ENCODE data around the gene TMEM178B.

DNA sequence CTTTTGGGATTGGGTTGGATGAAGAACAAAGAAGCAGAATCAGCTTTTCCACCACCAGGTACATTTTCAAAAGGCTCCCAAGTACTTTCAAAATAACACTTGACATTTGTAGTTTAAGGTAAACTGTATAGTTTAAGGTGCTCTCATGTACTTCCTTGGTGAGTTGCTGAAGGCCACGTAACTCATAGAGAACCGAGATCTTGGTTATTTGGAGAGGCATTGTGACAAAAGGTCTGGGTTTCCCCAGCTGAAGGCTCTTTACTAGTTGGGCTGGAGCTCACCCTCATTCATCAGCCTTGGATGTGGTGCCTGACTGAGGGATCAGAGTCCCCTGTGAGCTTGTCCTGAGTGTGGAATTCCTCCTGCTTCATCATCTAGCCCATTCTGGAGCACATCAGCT lies 191.8 kb downstream of the TMEM178B start:
- no peak for TF ChIP-seq EZH2 (IDR thresholded peaks at IDR 0.05; ENCODE audit: borderline replicate concordance, insufficient read depth, low read depth, low read length, poor library complexity, severe bottlenecking)
- TF ChIP-seq, protein P1, sequence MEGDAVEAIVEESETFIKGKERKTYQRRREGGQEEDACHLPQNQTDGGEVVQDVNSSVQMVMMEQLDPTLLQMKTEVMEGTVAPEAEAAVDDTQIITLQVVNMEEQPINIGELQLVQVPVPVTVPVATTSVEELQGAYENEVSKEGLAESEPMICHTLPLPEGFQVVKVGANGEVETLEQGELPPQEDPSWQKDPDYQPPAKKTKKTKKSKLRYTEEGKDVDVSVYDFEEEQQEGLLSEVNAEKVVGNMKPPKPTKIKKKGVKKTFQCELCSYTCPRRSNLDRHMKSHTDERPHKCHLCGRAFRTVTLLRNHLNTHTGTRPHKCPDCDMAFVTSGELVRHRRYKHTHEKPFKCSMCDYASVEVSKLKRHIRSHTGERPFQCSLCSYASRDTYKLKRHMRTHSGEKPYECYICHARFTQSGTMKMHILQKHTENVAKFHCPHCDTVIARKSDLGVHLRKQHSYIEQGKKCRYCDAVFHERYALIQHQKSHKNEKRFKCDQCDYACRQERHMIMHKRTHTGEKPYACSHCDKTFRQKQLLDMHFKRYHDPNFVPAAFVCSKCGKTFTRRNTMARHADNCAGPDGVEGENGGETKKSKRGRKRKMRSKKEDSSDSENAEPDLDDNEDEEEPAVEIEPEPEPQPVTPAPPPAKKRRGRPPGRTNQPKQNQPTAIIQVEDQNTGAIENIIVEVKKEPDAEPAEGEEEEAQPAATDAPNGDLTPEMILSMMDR (IDR thresholded peaks at IDR 0.05) = no peak

Data from B cell (primary cell).